Measurements from ENCODE around the gene CCDC88C.

Gene CCDC88C

GRCh38 chr14:91363776-91364523 lies 53.7 kb downstream of the CCDC88C start:
- no peak for FAIRE-seq

DNA sequence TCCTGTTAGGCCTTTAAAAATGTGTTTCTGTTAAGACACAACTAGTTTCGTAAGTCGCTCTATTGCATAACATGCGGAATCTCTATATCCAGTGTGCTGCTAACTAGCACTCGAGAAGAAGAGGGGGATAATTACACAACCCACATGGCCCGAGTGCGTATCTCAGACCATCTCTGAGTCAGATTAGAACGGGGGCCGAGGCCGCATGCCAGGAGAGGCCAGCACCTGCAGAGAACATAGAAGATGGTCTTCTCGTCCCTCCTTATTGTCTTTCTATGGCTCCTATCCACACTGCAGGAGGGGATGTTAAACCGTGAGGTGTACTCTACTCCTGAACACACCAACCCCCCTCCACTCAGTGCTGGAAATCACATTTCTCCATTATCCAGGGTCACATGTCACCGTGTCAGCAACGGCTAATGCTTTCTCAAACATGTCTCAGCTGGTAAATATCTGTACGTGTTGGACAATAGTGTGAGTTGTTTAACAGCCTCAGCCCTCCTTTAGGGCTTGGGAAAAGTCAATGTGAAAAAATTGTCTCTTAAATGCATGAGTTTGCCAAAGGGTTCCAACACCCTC lies 56.3 kb downstream of the CCDC88C start:
- no peak for FAIRE-seq

GRCh38 chr14:91360490-91361232 lies 57.0 kb downstream of the CCDC88C start:
- FAIRE-seq, result no peak

- no peak for FAIRE-seq
These were observed 58.9 kb downstream of the CCDC88C start for GRCh38 chr14:91358654-91359220.

DNA sequence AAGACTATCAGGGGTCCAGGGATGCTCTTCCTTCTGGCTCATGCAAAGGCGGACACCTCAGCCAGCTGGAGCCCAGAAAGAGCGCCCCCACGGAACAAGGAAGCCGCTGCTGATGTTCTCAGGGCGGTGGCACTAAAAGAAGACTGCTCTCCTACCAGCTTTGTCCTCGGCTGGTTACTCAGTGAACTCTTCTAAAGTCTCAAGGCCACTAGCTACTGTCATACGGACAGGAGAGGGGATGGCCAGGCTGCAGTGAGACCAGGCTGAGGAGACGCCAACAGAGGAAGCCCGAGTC lies 59.6 kb downstream of the CCDC88C start:
- no peak for FAIRE-seq

DNA sequence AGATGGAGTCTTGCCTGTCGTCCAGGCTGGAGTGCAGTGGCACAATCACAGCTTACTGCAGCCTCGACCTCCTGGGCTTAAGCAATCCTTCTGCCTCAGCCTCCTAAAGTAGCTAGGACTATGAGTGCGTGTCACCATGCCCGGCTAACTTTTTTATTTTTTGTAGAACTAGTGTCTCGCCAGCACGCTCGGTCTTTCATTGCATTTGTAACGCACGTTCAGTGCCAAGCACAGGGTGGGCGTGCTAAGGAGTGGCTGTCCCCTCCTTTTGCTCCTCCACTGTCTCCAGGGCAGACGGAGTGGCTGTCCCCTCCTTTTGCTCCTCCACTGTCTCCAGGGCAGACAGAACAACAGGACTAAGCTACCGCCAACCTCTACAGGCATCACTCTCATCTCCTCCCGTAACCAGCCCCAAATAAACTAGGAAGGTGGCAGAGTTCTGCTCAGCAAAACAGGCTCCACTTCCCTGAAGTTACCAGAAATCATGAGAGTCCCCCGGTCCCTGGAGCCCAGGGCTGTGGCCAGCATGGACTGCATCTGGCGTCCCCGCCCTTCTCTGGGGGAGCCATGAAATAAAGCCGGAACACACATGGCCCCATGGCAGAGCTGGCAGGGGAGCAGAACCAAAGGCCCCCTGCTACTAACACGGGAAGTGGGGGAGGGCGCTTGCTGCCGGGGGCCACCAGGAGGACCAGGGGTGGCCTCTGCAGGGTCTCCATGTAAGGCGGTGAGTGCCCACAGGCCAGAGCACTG lies 60.2 kb downstream of the CCDC88C start:
- no peak for FAIRE-seq

GRCh38 chr14:91356181-91356763 lies 61.3 kb downstream of the CCDC88C start:
- no peak for FAIRE-seq

DNA sequence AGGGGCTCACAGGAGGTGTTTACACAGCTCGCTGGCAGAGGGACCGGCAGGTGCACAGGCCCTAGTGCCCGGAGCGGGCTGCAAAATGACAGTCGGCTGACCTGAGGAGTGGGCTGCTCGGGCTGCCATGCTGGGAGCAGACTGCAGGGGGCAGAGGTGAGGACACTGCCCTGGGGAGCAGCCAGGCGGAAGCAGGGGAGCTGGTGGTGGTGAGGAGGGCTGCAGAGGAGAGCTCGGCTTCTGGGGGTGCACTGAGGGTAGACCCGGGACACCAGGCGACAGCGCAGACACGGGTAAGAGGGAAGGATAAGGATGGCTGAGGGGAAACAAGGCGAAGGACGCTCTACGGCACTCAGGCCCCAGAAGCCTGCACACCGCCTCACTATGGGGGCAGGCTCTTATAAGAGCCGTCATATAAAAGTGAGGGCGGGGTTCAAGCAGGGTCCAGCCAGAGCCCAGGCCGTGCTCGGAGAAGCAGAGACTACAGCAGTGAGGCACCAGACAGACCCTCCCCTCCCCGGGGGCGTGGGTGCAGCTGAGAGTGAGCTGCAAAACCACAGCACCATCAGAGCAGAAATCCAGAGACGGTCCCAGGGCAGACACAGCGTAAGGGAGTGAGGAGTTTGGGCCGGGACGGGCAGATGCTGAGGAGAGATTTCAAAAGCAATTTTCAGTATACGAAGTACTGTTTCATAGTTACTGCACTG lies 62.5 kb downstream of the CCDC88C start:
- FAIRE-seq, result no peak

DNA sequence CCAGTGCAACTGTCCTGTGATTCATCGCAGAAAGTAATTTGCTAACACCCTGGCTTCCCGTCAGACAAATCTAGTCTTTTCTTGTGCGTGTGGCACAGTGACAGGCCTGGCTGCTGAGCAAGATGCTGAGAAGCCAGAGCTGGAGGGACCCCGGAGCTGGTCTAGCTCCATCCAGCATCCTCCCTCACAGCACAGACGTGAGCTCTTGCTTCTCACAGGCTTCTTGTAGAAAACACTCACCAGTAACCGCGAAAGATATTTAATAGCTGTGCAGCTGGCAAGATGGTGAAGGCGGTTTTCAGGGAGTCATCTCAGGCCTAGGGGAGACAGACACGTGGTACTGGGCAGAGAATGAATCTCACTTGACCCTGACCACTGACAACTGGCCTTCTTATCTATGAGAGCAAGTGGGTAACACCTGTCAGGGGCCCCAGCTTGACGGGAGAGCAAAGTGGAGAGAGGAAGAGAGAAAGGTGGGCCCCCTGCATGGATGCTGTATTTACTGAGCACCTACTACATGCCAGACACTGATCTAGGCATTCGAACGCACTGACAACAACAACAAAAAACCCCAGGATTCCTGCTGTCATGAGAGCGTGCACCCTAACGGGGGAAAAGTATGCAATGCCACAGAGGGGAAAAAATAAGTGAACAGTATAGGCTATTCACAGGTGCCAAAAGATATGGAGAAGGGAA lies 63.3 kb downstream of the CCDC88C start:
- FAIRE-seq, result no peak

DNA sequence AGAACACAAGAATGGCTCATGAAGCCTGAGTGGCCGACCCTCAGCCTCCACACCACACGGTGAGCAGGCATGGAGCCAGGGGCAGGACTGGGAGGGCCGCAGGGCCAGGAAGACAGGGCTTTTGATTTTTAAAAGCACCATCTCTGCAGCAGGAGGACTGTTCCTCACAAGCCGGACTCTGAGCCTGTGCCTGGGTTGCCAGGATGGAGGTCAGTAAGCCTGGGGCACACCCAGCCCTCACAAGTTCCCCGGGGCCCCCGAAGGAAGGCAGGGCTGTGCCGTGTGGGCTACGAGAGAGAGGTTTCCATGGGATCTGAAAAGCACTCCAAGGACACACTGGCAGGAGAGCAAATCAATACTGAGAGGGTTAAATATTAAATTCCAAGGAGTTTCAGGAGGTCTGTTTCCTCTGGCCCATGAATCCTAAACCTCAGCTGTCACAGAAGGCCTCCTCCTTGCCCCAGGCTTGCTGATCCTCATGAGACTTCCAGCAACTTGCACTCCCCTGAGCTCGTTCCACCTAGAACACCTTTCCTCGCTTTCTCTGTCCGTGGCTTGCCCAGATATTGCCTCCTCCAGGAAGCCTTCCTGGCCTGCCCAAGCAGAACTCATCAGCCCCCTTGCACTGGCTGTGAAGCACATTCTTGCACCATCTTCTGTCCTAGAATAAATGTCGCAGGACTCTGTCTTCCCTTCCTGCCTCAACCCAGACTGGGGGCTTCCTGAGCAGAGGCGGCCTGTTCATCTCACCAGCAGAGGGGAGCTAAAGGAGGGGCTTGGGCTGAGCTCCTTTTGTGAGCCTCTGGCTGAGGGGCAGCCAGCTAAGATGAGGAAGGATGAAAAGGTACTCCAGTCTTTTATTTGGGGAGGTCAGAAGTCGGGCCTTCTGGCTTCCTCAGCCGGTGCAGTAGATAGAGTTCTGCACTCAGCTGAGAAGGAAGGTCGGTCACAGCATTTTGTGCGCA lies 64.6 kb downstream of the CCDC88C start:
- FAIRE-seq, result no peak

DNA sequence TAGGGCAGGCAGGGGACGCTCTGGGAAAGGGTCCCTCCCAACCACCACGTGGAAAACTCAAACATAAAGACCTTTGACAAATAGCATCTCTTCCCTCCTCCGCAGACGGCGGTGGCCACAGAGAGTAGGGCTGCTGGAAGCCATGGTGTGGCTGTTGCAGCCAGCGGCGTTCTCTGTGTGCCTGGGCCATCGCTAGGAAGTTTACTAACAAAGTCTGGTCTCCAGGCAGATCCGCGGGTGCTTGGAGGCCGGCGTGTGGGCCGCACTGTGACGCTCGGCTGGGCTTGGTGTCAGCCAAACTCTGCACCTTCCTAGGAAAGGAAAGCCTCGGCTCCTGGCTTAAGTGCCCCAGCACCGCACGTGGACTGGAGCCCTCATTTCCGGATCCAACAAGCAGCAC lies 65.6 kb downstream of the CCDC88C start:
- FAIRE-seq, result no peak

DNA sequence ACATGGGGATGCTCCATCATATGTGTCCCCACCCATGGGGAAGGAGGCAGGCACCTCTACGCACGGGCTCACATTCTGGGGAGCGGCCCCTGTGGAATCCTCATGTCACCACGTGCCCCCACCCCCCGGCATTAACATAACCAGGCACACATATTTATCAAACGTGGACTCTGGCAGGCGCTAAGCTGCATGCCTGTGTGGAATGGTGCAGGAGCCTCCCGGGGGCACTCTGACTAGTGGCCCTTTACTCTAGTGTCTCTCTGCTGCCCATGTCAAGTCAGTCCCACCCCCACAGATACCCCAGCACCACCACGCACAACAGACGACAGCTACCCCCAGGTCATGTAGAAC lies 66.1 kb downstream of the CCDC88C start:
- FAIRE-seq, result no peak

GRCh38 chr14:91350813-91351511 lies 66.7 kb downstream of the CCDC88C start:
- no peak for FAIRE-seq

DNA sequence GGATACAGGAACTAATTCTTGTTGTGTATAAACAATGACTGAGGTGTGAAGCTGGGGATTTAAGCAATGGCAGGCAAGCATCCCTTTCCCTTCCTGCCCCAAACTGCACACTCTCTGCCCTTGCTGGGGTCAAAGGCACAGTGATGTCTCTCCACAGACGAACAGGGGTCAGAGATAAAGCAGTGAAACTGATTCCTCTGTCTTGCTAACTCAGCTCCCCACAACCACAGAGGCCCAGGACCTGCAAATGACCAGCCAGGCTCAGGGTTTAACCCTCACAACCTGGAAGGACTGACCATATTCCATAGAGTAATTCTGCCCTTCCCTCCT lies 67.2 kb downstream of the CCDC88C start:
- FAIRE-seq, result no peak

DNA sequence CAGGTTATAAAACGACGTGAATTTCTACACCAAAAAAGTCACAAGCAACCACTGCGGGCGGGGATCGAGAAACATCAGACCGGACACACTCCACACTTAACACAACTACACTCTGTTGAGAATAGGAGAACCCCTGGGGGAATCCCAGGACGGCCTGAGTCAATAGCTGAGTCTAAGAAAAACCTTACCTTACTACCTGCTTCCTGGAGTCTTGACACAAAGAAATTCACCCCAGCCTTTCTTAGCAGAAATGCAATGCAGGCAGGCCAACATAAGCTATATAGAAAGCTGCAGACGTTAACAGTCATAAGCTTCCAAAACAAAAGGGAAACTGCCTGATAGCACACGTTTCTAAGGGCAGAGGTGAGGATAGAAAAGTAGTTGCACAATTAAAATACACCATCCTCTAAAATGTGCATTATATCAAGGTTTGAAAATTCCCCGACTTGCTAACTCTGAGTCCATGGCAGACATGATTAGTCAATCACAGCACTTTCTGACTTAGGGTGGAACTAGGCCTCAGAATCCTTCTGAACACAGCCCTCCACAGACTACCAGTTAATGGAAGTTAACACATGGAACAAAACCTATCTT lies 68.0 kb downstream of the CCDC88C start:
- FAIRE-seq, result no peak

DNA sequence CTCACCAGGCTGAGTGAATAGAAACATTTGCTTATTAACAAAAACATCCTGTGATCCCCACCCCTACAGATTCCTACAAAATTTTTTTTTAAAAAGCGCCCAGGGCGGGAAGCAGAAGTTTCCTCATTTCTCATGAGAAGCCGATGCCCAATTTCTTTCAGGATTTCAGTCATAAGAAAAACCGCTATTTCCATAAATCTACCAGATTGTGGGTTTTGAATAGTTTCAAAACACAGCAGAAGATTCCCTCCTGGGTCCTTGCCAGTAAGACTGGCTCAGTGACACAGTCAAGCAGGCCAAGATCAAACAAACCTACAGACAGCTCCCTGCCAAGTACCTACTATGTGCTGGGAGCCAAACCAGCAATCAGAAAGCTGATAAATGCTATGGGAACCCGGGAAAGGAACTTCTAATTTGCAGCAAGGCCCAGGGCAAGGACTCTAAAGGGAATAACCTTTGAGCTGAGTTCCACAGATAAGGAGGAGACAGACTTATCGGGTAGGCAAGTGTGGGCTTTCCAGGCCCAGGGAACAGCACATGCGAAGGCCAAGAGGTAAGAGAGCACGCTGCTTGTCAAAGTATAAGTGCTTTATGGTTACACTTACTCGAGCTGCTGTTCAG lies 68.7 kb downstream of the CCDC88C start:
- no peak for FAIRE-seq

DNA sequence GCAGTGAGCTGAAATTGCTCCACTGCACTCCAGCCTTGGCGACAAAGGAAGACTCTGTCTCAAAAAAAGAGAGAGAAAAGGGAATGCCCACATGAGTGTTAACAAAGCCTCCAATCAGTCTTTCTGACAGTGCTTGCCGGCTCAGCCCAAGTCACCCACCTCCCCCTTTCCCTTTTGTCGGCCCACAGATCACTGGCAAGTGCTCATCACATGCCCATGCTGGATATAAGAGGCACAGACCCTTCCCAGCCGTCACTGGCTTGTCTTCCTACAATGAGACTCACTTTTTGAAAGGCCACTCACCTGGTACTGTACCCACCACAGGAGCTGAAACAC lies 70.8 kb downstream of the CCDC88C start:
- no peak for FAIRE-seq

DNA sequence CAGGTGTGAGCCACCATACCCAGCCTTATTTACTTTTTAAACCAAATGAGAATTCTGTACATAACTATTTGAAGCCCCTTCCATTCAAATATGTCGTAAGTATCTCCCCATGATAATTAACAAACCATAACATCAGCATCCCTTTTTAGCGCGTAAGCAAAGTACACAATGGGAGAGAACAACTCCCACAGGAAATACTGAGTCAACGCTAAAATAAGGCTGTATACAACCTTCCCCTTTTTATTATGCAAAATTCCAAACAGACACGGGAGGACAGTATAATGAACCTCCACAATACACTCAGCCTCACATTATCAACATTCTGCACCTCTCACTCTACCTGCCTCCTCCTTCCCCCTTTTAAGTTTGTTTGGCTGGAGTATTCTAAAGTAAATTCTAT lies 73.5 kb downstream of the CCDC88C start:
- FAIRE-seq, result no peak

DNA sequence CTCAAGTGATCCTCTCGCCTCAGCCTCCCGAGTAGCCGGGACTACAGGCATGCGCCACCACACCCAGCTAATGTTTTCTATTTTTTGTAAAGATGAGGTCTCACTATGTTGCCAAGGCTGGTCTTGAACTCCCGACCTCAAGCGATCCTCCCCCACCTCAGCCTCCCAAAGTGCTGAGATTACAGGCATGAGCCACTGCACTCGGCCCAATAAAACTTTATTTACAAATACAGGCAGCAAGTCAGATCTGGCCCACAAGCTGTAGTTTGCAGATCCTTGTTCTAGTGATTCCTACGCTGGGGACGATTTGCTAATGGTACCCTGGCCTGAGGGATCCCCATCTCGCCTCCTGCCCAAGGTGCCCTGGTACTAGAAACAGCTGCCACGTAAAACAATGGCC lies 74.6 kb downstream of the CCDC88C start:
- no peak for FAIRE-seq

Measured in endometrium (tissue), 2 donors.